ENCODE results near the gene DSCAML1.

GRCh38 chr11:117738246-117738957 lies 58.6 kb downstream of the DSCAML1 start:
- TF ChIP-seq, protein P1, sequence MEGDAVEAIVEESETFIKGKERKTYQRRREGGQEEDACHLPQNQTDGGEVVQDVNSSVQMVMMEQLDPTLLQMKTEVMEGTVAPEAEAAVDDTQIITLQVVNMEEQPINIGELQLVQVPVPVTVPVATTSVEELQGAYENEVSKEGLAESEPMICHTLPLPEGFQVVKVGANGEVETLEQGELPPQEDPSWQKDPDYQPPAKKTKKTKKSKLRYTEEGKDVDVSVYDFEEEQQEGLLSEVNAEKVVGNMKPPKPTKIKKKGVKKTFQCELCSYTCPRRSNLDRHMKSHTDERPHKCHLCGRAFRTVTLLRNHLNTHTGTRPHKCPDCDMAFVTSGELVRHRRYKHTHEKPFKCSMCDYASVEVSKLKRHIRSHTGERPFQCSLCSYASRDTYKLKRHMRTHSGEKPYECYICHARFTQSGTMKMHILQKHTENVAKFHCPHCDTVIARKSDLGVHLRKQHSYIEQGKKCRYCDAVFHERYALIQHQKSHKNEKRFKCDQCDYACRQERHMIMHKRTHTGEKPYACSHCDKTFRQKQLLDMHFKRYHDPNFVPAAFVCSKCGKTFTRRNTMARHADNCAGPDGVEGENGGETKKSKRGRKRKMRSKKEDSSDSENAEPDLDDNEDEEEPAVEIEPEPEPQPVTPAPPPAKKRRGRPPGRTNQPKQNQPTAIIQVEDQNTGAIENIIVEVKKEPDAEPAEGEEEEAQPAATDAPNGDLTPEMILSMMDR (conservative IDR thresholded peaks at IDR 0.05; ENCODE audit: low read depth, low read length), result no peak
- TF ChIP-seq EZH2phosphoT487 (IDR thresholded peaks at IDR 0.05; ENCODE audit: borderline replicate concordance, low read length), result no peak
- no peak for TF ChIP-seq EZH2 (IDR thresholded peaks at IDR 0.05; ENCODE audit: low read length, unreplicated experiment)
